ENCODE results near the gene CCDC102A. TPM values are rescaled to one million over a fixed set of nuclear protein-coding genes. Genes with fewer than 3 reads are reported as not detected.

The CCDC102A gene
- total and polyA plus RNA-seq, 2 donors (not counting 3 experiments of a cell fraction or from before 2014, with no cell fraction given), result 7.8 to 12.2 TPM

DNA sequence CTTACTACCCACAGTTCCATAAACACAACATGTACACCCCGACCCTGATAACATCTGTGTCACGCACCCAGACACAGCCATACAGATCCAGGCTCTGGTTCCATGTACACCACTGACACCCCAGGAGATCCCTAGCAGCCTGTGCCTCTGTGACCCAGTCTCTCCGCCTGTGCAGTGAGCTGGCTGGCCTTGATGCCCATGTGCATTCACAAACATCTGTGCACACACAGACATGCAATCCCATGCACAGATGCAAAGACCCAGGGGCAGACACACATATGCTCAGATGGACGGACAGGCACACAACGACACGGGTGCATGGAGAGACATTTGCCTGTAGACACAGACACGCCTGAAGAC lies 4.1 kb downstream of the CCDC102A start:
- Histone ChIP-seq H3K79me2 (ENCODE audit: control insufficient read depth, insufficient read depth, low read length) (no peaks in the 10 kb centered on the region), H3K4me3 (replicated peaks in 1 of 3; ENCODE audit: insufficient read depth in 1 of 3, low read depth in 1 of 3, low read length in 3 of 3) (no peak overlapping the region), H3K9me1 (replicated peaks; ENCODE audit: control insufficient read depth, extremely low read depth, insufficient read depth, low read length) (no peaks in the 10 kb centered on the region), H2AFZ (ENCODE audit: low read depth, low read length) (no peak overlapping the region), H3K36me3 (ENCODE audit: control insufficient read depth in 2 of 2, extremely low read depth in 1 of 2, insufficient read depth in 2 of 2, low read length in 2 of 2) (no peaks in the 10 kb centered on the region), H3K27me3 (ENCODE audit: control insufficient read depth in 2 of 2, insufficient read depth in 2 of 2, low read length in 2 of 2) (peaks cover 0 to 4% of the 10 kb centered on the region in 2 experiments), H3K4me2 (ENCODE audit: insufficient read depth, low read length) (no peak overlapping the region), H3K9me3 (replicated peaks; ENCODE audit: control insufficient read depth, insufficient read depth, low read length) (no peaks in the 10 kb centered on the region), H3K27ac (ENCODE audit: insufficient read depth, low read depth, low read length) (no peak overlapping the region), H3K9ac (replicated peaks; ENCODE audit: extremely low read depth, insufficient read depth, low read length) (no peak overlapping the region), H4K20me1 (replicated peaks; ENCODE audit: control insufficient read depth, extremely low read depth, insufficient read depth, low read length) (no peaks in the 10 kb centered on the region), H3K4me1 (ENCODE audit: control insufficient read depth, extremely low read depth, insufficient read depth, low read length) (peaks cover 39% of the 10 kb centered on the region)
- TF ChIP-seq POLR2AphosphoS5 (IDR thresholded peaks at IDR 0.05; ENCODE audit: insufficient read depth, low read depth, low read length) (no peak), JUN (IDR thresholded peaks at IDR 0.05; ENCODE audit: borderline replicate concordance, insufficient read depth, insufficient read length, low read depth) (no peak), FOS (IDR thresholded peaks at IDR 0.05; ENCODE audit: borderline replicate concordance, insufficient read depth, low read length) (no peak), MYC (IDR thresholded peaks at IDR 0.05; ENCODE audit: low read depth, low read length) (no peak), EZH2 (IDR thresholded peaks at IDR 0.05; ENCODE audit: borderline replicate concordance, low read depth, low read length, severe bottlenecking) (no peak), POLR2A (IDR thresholded peaks at IDR 0.05; ENCODE audit: low read depth, low read length) (no peak), GATA2 (IDR thresholded peaks at IDR 0.05; ENCODE audit: insufficient read depth, insufficient read length, low read depth, low read length) (no peak)
- TF ChIP-seq, protein P1, sequence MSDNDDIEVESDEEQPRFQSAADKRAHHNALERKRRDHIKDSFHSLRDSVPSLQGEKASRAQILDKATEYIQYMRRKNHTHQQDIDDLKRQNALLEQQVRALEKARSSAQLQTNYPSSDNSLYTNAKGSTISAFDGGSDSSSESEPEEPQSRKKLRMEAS (IDR thresholded peaks at IDR 0.05; ENCODE audit: insufficient read depth, insufficient read length), result no peak
- TF ChIP-seq, protein P2, sequence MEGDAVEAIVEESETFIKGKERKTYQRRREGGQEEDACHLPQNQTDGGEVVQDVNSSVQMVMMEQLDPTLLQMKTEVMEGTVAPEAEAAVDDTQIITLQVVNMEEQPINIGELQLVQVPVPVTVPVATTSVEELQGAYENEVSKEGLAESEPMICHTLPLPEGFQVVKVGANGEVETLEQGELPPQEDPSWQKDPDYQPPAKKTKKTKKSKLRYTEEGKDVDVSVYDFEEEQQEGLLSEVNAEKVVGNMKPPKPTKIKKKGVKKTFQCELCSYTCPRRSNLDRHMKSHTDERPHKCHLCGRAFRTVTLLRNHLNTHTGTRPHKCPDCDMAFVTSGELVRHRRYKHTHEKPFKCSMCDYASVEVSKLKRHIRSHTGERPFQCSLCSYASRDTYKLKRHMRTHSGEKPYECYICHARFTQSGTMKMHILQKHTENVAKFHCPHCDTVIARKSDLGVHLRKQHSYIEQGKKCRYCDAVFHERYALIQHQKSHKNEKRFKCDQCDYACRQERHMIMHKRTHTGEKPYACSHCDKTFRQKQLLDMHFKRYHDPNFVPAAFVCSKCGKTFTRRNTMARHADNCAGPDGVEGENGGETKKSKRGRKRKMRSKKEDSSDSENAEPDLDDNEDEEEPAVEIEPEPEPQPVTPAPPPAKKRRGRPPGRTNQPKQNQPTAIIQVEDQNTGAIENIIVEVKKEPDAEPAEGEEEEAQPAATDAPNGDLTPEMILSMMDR (IDR thresholded peaks at IDR 0.05; ENCODE audit: extremely low read depth in 1 of 2, insufficient read depth in 1 of 2, low read depth in 1 of 2, low read length in 2 of 2), result no peak
- intact Hi-C loops (cut with micrococcal nuclease), result no loop called here
- CTCF ChIA-PET, result interaction anchor here (0.6 to 1.3 kb wide), 4 partner anchors 9 to 14 kb away, joined by 3 to 9 read pairs (median 4); no protein-coding TSS in a partner anchor
- BruUV-seq (replicated peaks), result no TSS peak
- FAIRE-seq, result no peak
- POLR2A ChIA-PET, result no interaction called here
- DNase-seq (ENCODE audit: low read depth, low spot score), result no peak
- dilution Hi-C loops (cut with MboI; ENCODE audit: extremely low pct_ligation_motif_present, low sequenced_read_pairs), result no loop called here

Measured in endothelial cell of umbilical vein (primary cell).